ENCODE measurements around the gene CUBN. TPM values are rescaled to one million over a fixed set of nuclear protein-coding genes. Genes with fewer than 3 reads are reported as not detected.

The CUBN gene
- total RNA-seq, 1 donor from 2014 or later, result 0.40 TPM

- DNase-seq (ENCODE audit: low read depth), result no peak
These were observed 86.0 kb downstream of the CUBN start for GRCh38 chr10:17043586-17043985.

GRCh38 chr10:17041626-17042520 is 87.7 kb downstream of the CUBN start:
- DNase-seq (ENCODE audit: low read depth), result no peak

GRCh38 chr10:17038627-17039026 is 91.0 kb downstream of the CUBN start:
- no peak for DNase-seq (ENCODE audit: low read depth)

- no peak for DNase-seq (ENCODE audit: low read depth)
These were observed 91.7 kb downstream of the CUBN start for GRCh38 chr10:17037910-17038309.

- DNase-seq (ENCODE audit: low read depth), result no peak
These were observed 94.2 kb downstream of the CUBN start for GRCh38 chr10:17035446-17035845.

GRCh38 chr10:17033529-17034260 is 95.9 kb downstream of the CUBN start:
- no peak for DNase-seq (ENCODE audit: low read depth)

- no peak for DNase-seq (ENCODE audit: low read depth)
These were observed 97.7 kb downstream of the CUBN start for GRCh38 chr10:17031637-17032635.

- peak; percentile 76 for DNase-seq (ENCODE audit: low read depth)
These were observed 99.9 kb downstream of the CUBN start for GRCh38 chr10:17029581-17030271.

GRCh38 chr10:17029239-17029580 is 100.4 kb downstream of the CUBN start:
- DNase-seq (ENCODE audit: low read depth), result no peak

- no peak for DNase-seq (ENCODE audit: low read depth)
These were observed 100.8 kb downstream of the CUBN start for GRCh38 chr10:17028798-17029197.

- DNase-seq (ENCODE audit: low read depth), result peak; percentile 67
These were observed 102.7 kb downstream of the CUBN start for GRCh38 chr10:17026686-17027485.

- peak; percentile 93 for DNase-seq (ENCODE audit: low read depth)
These were observed 103.9 kb downstream of the CUBN start for GRCh38 chr10:17025444-17026295.

- DNase-seq (ENCODE audit: low read depth), result no peak
These were observed 105.2 kb downstream of the CUBN start for GRCh38 chr10:17024461-17024860.

GRCh38 chr10:17023386-17024298 is 106.0 kb downstream of the CUBN start:
- DNase-seq (ENCODE audit: low read depth), result peak; percentile 91

- no peak for DNase-seq (ENCODE audit: low read depth)
These were observed 106.7 kb downstream of the CUBN start for GRCh38 chr10:17022896-17023295.

- no peak for DNase-seq (ENCODE audit: low read depth)
These were observed 107.2 kb downstream of the CUBN start for GRCh38 chr10:17022466-17022825.

GRCh38 chr10:17021656-17022465 is 107.8 kb downstream of the CUBN start:
- DNase-seq (ENCODE audit: low read depth), result no peak
